Fibroblast of peridontal ligament (primary cell): ENCODE results near the gene CASQ2.

ENCODE experiments used
- DNase-seq: peaks from one replicate; pipeline ENCODE4 v3.0.0-alpha.2; 2010; ENCODE audit errors: extremely low read depth

CASQ2 gene

DNA sequence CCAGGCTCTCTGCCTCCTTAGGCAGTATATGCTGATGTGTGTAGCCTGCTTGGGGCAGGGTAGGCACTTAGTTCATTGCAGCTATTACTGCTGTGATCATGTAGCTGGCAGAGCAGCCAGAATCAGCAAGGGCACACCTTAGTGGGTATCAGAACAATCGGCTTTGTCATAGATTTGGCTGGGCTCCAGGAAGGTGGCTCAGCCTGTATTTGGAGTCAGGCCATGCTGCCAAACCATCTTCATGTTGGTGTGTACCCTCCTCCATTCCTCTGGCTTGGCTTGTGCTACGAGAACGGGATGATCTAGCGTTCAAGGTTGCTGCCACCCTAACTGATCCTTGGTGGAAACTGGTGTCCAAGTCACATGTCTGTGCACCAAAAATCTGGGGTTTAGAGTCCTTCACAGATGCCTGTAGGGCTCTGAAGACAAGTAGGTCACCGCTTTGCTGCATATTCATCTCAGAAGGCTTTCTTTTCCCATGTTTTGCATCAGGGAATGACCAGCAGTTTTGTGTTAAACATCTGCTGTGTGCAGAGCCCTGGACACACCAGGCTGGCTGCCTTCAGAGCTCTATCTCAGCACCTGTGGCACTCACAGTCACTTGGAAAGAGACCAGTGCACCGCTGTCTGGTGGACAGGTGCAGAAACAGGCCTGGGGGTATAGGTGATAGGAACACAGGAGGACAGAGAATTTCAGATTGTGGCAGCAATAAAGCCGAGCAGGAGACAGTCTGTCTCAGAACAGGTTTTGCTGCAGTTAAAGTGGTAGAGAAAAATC is 103.0 kb downstream of the CASQ2 start:
- DNase-seq, result no peak

GRCh38 chr1:115661157-115661556 is 107.4 kb downstream of the CASQ2 start:
- DNase-seq, result no peak

DNA sequence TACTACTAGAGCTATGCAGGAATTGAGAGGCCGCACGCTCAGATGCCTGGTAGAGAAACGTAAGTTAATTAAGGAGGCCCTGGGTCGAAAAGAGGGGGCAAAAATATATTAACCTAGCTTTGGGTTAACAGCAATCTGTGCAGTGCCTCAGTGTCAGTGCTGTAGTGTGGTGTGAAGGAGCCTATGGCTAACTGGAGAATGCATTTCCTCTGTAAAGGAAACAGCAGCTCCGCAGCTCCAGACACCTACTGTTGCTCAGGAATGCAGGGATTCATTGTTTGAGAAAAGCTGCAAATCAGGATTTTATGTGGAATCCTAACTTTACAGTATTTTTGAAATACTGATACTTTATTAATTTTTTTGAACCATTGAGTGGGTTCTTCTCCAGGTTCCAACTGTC is 108.4 kb downstream of the CASQ2 start:
- no peak for DNase-seq

- no peak for DNase-seq
These were observed 109.9 kb downstream of the CASQ2 start for GRCh38 chr1:115658646-115659045.

GRCh38 chr1:115656461-115657077 is 111.9 kb downstream of the CASQ2 start:
- DNase-seq, result no peak

- DNase-seq, result no peak
These were observed 112.6 kb downstream of the CASQ2 start for GRCh38 chr1:115655916-115656315.

DNA sequence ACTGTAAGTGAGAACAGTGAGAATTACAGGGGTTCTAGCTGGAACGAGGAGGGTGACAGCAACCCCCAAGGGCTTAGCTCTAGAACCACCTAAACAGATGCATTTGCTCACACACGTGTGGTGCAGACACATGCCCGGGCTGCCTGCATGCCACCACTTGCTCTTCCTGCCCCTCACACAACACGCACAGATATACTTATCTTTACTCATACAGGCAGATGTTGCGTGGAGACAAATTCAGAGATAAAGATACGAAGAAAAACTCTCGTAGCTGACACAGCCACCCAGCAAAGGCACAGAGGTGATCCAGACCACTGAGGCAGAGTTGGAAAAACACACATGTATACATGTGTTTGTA is 113.2 kb downstream of the CASQ2 start:
- no peak for DNase-seq

- no peak for DNase-seq
These were observed 113.7 kb downstream of the CASQ2 start for GRCh38 chr1:115654663-115655305.

DNA sequence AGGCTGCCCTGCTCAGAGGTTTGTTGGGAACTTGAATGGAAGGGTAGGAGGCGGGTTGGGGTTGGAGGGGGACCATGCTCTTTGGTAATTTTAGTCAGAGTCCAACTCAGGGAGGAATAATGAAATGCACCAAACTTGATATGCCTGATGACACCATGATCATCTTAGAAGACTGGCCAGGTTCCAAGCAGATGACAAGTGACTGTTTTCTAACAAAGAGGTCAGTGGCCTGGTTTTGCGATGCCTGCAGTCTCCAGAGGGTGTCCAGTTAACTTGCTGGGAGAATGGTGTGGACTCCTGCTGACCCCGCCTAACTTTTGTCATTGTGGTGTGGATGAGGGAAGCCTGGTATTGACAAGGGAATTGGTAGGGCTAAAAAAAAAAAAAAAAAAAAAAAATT is 114.4 kb downstream of the CASQ2 start:
- DNase-seq, result no peak

- no peak for DNase-seq
These were observed 116.2 kb downstream of the CASQ2 start for GRCh38 chr1:115652236-115652788.

- no peak for DNase-seq
These were observed 117.1 kb downstream of the CASQ2 start for GRCh38 chr1:115651391-115651790.

DNA sequence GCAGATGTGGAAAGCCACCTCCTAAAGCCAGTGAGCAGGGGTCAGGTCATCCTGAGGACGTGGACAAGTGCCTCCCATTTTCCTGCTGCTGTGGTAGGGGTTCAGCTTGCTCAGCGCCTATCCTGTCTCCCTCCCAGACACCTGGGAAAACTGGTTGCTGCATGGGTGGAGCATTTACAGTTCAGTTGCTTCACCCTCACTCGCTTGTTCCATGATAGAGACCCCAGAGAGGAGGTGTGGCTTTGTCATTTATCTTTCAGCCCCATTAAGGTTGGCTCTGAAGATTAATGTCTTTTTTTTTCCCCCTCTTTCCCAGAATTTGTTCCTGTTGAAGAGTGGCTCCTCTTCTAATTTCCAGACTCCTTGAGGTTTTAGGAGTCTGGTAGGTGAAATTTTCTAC is 117.6 kb downstream of the CASQ2 start:
- DNase-seq, result no peak
